ENCODE results near the gene CAST.

Gene CAST

GRCh38 chr5:96641368-96642280 is 20.6 kb upstream of the CAST start:
- FAIRE-seq (no peak), DNase-seq (ENCODE audit: extremely low spot score, insufficient read length, low read depth) (no peak)

GRCh38 chr5:96642281-96642640 is 19.9 kb upstream of the CAST start:
- DNase-seq (ENCODE audit: extremely low spot score, insufficient read length, low read depth): no peak
- no peak for FAIRE-seq

GRCh38 chr5:96645091-96645490 is 17.1 kb upstream of the CAST start:
- no peak for DNase-seq (ENCODE audit: extremely low spot score, insufficient read length, low read depth)
- FAIRE-seq: no peak

- no peak for DNase-seq (ENCODE audit: extremely low spot score, insufficient read length, low read depth)
- FAIRE-seq: peak; percentile 36
Observed at GRCh38 chr5:96648023-96648422, 14.2 kb upstream of the CAST start.

- FAIRE-seq (no peak), DNase-seq (ENCODE audit: extremely low spot score, insufficient read length, low read depth) (no peak)
Observed at GRCh38 chr5:96648593-96648992, 13.6 kb upstream of the CAST start.

- FAIRE-seq (no peak), DNase-seq (ENCODE audit: extremely low spot score, insufficient read length, low read depth) (no peak)
Observed at GRCh38 chr5:96649251-96649662, 12.9 kb upstream of the CAST start.

- DNase-seq (ENCODE audit: extremely low spot score, insufficient read length, low read depth): no peak
Observed at GRCh38 chr5:96649681-96650540, 12.3 kb upstream of the CAST start.

GRCh38 chr5:96651047-96651446 is 11.1 kb upstream of the CAST start:
- FAIRE-seq (no peak), DNase-seq (ENCODE audit: extremely low spot score, insufficient read length, low read depth) (no peak)

More at GRCh38 chr5:96649681-96650540, 12.3 kb upstream of the CAST start:
- no peak for FAIRE-seq

GRCh38 chr5:96651948-96652753 is 10.0 kb upstream of the CAST start:
- FAIRE-seq: no peak
- DNase-seq (ENCODE audit: extremely low spot score, insufficient read length, low read depth): no peak

- no peak for DNase-seq (ENCODE audit: extremely low spot score, insufficient read length, low read depth)
- no peak for FAIRE-seq
Observed at GRCh38 chr5:96652769-96653454, 9.3 kb upstream of the CAST start.

- DNase-seq (ENCODE audit: extremely low spot score, insufficient read length, low read depth) (no peak), FAIRE-seq (no peak)
Observed at GRCh38 chr5:96654209-96654608, 8.0 kb upstream of the CAST start.

GRCh38 chr5:96655085-96655484 is 7.1 kb upstream of the CAST start:
- DNase-seq (ENCODE audit: extremely low spot score, insufficient read length, low read depth) (no peak), FAIRE-seq (no peak)

- DNase-seq (ENCODE audit: extremely low spot score, insufficient read length, low read depth) (no peak), FAIRE-seq (no peak)
Observed at GRCh38 chr5:96655506-96655905, 6.7 kb upstream of the CAST start.

- FAIRE-seq: peak; percentile 88
- peak; percentile 29 for DNase-seq (ENCODE audit: extremely low spot score, insufficient read length, low read depth)
Observed at GRCh38 chr5:96657068-96657467, 5.1 kb upstream of the CAST start.

- DNase-seq (ENCODE audit: extremely low spot score, insufficient read length, low read depth) (no peak), FAIRE-seq (no peak)
Observed at GRCh38 chr5:96658272-96658671, 3.9 kb upstream of the CAST start.

- DNase-seq (ENCODE audit: extremely low spot score, insufficient read length, low read depth) (no peak), FAIRE-seq (no peak)
Observed at GRCh38 chr5:96659170-96659569, 3.0 kb upstream of the CAST start.

GRCh38 chr5:96660971-96661854 is 963 bp upstream of the CAST start:
- peak; percentile 11 for DNase-seq (ENCODE audit: extremely low spot score, insufficient read length, low read depth)
- no peak for FAIRE-seq

GRCh38 chr5:96662725-96663518 is 746 bp downstream of the CAST start:
- DNase-seq (ENCODE audit: extremely low spot score, insufficient read length, low read depth) (peak; percentile 81), FAIRE-seq (peak; percentile 88)
